Measurements from ENCODE around the gene ELOF1.
A peak's percentile ranks its signal among the peaks of the same experiment; 100 is the strongest.

The ELOF1 gene

DNA sequence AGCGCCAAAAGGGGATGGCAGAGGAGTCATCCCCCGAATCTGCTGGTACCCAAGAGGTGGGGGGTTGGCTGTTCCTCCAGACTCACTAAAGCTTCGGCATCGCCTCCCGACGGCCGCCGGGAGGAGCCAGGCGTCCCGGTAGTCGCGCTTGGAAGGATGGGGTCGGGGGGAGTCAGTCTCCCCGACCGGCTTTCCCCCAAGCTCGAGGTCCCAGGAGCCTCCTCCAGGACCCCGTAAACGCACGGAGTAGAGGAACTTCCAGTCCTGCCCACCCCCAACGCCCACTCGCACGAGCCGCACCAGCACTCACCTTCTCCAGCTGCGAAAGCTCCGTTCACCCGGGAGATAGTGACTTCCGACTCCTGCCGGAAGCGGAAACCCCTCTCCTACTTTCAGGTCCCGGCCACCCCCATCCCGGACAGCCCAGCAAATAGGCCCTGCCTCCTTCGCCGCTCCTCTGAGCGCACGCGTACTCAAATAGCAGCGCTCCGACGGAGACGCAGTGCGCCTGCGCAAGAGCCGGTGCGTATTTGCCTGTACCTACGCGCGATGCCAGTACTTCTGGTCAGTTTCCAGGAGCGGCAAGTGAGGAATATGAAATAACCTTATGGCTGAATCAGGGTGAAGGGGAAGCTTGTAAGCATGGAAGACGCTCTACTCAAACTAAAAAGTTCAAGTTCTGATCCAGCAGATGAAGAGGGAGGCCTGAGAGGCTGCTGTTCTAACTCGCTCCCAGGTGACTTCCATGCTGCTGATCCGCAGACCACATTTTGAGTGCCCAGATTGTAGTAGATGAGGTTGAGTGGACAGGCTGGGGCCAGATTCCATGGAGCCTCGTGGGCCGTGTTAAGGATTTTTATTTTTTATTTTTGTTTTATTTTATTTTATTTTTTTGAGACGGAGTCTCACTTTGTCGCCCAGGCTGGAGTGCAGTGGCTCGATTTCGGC, at the start of gene ELOF1:
Gene ELOF1, minus strand, starts transcription at position 350 of the 948 bp plus-strand sequence. CDS start 4,883 bp downstream, outside the sequence.
- TF ChIP-seq, protein P1, sequence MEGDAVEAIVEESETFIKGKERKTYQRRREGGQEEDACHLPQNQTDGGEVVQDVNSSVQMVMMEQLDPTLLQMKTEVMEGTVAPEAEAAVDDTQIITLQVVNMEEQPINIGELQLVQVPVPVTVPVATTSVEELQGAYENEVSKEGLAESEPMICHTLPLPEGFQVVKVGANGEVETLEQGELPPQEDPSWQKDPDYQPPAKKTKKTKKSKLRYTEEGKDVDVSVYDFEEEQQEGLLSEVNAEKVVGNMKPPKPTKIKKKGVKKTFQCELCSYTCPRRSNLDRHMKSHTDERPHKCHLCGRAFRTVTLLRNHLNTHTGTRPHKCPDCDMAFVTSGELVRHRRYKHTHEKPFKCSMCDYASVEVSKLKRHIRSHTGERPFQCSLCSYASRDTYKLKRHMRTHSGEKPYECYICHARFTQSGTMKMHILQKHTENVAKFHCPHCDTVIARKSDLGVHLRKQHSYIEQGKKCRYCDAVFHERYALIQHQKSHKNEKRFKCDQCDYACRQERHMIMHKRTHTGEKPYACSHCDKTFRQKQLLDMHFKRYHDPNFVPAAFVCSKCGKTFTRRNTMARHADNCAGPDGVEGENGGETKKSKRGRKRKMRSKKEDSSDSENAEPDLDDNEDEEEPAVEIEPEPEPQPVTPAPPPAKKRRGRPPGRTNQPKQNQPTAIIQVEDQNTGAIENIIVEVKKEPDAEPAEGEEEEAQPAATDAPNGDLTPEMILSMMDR (IDR thresholded peaks at IDR 0.05): peak; percentile 27; the same call in 1 of the 2 replicates

DNA sequence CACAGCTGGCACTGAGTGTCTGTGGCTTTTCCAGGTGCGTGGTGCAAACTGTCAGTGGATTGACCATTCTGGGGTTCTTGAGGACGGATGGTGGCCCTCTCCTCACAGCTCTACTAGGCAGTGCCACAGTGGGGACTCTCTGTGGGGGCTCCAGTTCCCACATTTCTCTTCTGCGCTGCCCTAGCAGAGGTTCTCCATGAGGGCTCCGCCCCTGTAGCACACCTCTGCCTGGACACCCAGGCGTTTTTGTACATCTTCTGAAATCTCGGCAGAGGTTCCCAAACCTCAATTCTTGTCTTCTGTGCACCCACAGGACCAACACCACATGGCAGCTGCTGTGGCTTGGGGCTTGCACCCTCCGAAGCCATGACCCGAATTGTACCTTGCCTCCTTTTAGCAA, 47.5 kb upstream of the ELOF1 start:
- TF ChIP-seq, protein P1 (IDR thresholded peaks at IDR 0.05): no peak

- TF ChIP-seq, protein P1 (IDR thresholded peaks at IDR 0.05): no peak
Measured at GRCh38 chr19:11598746-11599145, 39.7 kb upstream of the ELOF1 start.

DNA sequence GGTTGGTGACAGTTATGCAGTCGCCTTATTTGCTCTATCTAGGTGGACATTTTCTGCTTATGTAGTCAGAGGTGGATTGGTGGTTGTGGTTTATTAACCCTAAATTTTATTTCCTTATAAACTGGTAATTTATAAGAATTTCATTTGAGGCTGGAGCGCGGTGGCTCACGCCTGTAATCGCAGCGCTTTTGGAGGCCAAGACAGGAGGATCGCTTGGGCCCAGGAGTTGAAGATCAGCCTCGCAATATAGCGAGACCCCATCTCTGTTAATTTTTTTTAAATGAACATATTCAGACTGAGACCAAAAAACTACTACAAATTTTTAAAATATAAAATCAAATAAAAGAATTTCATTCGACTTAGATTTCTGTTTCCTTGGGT, 39.1 kb upstream of the ELOF1 start:
- TF ChIP-seq, protein P1 (IDR thresholded peaks at IDR 0.05): no peak

- TF ChIP-seq, protein P1 (IDR thresholded peaks at IDR 0.05): no peak
Measured at GRCh38 chr19:11597202-11598102, 38.4 kb upstream of the ELOF1 start, which contains the start of gene ZNF627. ZNF627 (plus strand) TSS chr19:11597483; CDS start chr19:11597628, 145 bp downstream.

GRCh38 chr19:11596156-11596555, 37.1 kb upstream of the ELOF1 start:
- TF ChIP-seq, protein P1 (IDR thresholded peaks at IDR 0.05): no peak

GRCh38 chr19:11594084-11594483, 35.1 kb upstream of the ELOF1 start:
- TF ChIP-seq, protein P1 (IDR thresholded peaks at IDR 0.05): no peak

Measured in LNCAP (cell line).